CD4-positive, alpha-beta T cell treated with Interleukin-6 for 4 hours (primary cell): Measurements from ENCODE around the gene MBD3L4.
"Not testable (repeated sequence)": the region's sequence is repeated elsewhere in the genome, so short reads cannot be mapped to it uniquely, and the experiment has no call there.

Experiments used
- DNase-seq: peaks from one replicate; pipeline ENCODE4 v3.0.0-alpha.2; 2020; ENCODE audit warnings: mixed read lengths

The MBD3L4 gene

GRCh38 chr19:7041563-7041962 lies 1.6 kb upstream of the MBD3L4 start:
- not testable (repeated sequence) for DNase-seq

DNA sequence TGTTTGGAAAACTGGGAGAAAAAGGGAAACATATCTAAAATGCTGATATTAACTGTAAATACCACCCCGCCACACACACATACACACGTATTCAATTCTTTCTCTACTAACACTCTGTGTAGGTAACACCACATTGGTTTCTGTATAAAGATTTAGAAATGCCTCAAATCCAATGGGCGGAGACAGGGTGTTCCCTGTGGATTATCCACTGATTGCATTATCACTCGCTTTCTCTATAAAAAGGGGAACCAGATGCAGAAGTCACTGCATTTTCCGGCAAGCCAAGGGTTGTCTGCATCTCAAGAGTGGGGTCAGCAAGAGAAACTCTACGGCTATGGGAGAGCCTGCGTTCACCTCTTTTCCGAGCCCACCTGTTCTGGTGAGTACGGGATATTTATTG lies 9.7 kb downstream of the MBD3L4 start, which contains the start of gene MBD3L5:
TSS of gene MBD3L5 (plus strand) at position 301 of the 400 bp plus-strand sequence. CDS start at position 335, 34 bp downstream.
- not testable (repeated sequence) for DNase-seq

DNA sequence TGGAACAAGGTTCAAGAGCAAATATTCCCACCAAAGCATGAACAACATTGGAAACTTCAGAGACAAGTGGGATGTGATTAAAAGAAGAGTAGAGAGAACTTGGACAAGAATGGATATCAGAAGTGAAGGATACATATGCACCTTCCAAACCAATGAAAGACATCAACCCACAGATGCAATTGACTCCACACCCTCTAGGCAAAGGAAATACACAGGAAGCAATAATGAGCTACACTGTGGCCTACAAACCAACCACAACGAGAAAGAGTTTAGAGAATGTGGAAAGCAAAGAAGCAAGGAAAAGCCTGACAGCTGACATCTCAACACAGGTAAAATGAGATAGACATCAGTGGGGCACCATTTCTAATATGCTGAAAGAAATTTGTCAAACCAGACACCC lies 11.2 kb downstream of the MBD3L4 start:
- DNase-seq, result not testable (repeated sequence)

DNA sequence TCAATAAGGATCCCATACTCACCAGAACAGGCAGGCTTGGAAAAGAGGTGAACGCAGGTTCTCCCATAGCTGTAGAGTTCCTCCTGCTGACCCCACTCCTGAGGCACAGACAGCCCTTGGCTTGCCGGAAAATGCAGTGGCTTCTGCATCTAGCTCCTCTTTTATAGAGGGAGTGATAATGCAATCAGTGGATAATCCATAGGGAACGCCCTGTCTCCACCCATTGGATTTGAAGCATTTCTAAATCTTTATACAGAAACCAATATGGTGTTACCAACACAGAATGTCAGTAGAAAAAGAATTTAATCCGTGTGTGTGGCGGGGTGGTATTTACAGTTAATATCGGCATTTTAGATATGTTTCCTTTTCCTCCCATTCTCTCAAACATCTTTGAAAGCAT lies 18.6 kb downstream of the MBD3L4 start, which contains the start of gene MBD3L2B:
TSS of gene MBD3L2B (minus strand) at position 101 of the 400 bp plus-strand sequence. CDS start at position 67, 34 bp downstream.
- DNase-seq, result not testable (repeated sequence)

GRCh38 chr19:7018828-7019227 lies 21.2 kb downstream of the MBD3L4 start:
- DNase-seq, result no peak

GRCh38 chr19:7013678-7014077 lies 26.3 kb downstream of the MBD3L4 start:
- DNase-seq, result peak; percentile 17

DNA sequence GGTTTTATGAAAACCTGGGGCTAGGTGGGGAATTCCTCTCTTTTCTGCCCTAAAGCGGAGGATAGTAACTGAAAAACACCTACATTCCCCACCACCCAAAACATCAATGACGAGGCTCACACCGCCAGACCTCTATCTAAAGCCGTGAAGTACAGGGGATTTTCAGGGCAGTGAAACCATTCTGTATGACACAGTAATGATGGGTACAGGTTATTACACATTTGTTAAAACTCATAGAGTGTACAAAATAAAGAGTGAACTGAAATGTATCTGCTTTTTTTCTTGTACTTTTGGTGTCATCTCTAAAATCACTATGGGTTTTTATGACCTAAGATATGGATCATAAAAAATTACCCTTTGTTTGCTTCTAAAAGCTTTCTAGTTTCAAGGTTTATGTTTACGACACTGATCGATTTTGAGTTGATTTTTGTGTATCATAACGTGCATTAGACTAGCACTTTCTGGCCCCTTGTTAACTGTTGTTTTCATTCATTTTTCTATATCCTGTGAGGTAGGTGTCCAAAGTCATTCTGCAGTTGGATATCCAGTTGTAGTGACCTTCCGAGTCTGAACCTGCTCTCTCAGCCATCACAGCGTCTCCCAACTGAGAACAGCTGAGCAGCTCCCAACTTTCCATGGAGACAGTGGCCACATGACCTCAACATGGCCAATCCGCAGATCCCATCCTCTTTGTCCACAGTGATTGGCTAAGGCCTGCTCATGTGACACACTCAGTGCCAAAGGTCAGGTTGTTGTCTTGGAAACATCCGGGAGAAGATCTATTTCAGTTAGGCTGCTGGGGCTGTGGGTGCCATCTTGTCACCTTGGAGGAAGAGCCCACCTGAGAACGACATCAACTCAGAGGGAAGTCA lies 29.0 kb downstream of the MBD3L4 start:
- DNase-seq, result no peak

DNA sequence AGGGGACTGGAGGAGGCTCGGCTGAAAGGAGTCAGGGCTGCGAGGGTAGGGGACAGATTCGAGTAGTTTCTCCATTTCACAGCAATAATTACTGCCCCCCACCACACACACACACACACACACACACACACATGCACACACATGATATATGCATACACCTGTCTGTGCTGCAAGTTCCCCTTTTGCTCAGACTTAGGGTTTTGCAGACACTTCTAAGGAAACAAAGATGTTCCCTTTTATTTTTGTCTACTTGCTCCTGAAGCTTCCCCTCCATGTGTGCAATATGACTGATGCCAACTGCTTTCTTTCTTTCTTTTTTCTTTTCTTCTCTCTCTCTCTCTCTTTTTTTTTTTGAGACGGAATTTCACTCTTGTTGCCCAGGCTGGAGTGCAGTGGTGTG lies 32.1 kb downstream of the MBD3L4 start:
- no peak for DNase-seq

- DNase-seq, result no peak
These were observed 33.8 kb downstream of the MBD3L4 start for GRCh38 chr19:7006135-7006704.

DNA sequence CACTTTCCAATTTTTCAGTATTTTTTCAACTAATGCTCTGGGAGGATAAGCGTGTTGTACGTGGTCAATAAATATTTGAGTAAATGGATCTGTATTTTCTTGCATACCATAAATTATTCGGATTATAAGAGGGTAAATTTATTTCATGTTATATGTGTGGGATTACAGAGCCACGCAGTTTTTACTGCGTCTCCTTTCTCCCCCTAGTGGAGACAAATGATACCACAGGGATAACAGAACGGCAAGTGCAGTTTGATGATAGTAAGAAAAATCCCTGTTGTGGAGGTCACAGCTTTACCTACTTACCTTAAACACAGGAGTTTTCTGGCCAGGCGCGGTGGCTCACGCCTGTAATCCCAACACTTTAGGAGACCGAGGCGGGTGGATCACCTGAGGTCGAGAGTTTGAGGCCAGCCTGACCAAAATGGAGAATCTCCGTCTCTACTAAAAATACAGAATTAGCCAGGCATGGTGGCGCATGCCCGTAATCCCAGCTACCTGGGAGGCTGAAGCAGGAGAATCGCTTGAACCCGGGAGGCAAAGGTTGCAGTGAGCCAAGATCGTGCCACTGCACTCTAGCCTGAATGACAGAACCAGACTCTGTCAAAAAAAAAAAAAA lies 35.6 kb downstream of the MBD3L4 start:
- DNase-seq, result no peak

- no peak for DNase-seq
These were observed 39.2 kb downstream of the MBD3L4 start for GRCh38 chr19:7000816-7001215.

DNA sequence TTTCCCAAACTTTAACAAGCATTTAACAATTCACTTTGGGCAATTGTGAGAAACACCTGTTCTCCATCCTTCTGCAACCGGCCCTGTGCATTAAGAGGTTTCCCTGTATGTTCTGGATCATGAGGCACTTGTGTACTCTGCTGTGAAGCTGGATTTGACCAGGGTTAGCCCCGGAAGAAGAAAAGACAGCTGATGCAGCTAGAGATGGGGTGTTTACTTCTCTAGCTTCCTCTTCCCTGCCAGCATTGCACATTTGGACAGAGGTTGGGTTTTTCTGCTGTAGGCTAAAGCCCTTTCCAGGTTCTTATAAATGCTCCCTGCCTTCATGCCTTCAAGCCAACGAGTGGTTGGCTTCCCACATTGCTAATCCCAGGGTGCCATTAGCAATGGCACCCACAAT lies 39.6 kb downstream of the MBD3L4 start:
- no peak for DNase-seq

DNA sequence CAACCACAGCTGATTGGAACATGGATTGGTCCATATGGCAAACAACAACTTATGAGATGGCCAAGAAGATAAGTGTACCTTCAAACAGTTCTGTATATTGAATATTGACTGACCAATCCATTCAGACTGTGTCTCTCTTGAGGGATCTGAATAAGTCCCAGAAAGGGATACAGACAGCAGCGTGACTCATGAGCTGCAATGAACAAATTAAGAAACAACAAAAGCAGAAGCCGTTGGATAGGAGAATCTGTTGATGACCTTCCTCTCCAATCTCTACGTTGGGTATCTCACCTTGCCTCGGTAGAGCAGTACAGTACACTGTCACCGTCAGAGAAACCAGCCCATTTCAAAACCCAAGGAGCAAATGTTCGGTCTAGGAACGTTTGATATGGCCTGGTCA lies 40.0 kb downstream of the MBD3L4 start:
- DNase-seq, result no peak

GRCh38 chr19:6997679-6998445 lies 42.1 kb downstream of the MBD3L4 start:
- peak; percentile 31 for DNase-seq

GRCh38 chr19:6996810-6997209 lies 43.2 kb downstream of the MBD3L4 start:
- DNase-seq, result no peak

DNA sequence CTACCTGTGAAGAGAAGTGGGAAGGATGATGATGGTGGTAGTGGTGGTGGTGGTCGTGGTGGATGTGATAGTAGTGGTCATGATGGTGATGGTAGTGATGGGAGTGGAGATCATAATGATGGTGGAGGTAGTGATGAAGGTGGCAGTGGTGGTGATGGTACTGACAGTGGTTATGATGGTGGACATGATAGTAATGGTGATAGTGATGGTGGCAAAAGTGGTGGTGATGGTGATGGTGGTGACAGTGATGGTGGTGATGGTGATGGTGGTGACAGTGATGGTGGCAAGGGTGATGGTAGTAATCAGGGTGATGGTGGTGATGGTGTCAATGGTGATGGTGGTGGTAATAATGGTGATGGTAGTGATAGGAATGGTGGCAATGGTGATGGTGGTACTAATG lies 44.9 kb downstream of the MBD3L4 start:
- DNase-seq, result no peak

- no peak for DNase-seq
These were observed 51.7 kb downstream of the MBD3L4 start for GRCh38 chr19:6988257-6988656.

DNA sequence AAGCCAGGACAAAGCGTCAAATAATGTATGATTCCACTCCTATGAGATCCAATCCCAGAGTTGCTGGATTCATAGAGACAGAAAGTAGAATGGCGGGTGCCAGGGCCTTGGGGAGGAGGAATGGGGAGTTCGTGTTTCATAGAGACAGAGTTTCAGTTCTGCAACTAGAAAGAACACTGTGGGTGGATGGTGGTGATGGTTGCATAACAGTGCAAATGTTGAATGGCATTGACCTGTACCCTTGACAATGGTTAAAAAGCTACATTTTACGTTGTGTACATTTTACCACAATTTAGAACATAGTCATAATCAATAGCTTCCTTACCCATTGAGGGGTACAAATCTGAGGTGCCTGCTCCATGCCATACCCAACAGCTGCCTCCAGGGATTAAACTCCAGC lies 52.1 kb downstream of the MBD3L4 start:
- no peak for DNase-seq
